GM21515 (cell line): Measurements from ENCODE around the gene DRC7.
A peak's percentile ranks its signal among the peaks of the same experiment; 100 is the strongest.

Experiments used
- ATAC-seq: cut with Tn5 transposase; IDR thresholded peaks from one replicate; pipeline ENCODE4 v1.9.1; 2021; ENCODE audit not compliant: unreplicated experiment

DRC7 gene

DNA sequence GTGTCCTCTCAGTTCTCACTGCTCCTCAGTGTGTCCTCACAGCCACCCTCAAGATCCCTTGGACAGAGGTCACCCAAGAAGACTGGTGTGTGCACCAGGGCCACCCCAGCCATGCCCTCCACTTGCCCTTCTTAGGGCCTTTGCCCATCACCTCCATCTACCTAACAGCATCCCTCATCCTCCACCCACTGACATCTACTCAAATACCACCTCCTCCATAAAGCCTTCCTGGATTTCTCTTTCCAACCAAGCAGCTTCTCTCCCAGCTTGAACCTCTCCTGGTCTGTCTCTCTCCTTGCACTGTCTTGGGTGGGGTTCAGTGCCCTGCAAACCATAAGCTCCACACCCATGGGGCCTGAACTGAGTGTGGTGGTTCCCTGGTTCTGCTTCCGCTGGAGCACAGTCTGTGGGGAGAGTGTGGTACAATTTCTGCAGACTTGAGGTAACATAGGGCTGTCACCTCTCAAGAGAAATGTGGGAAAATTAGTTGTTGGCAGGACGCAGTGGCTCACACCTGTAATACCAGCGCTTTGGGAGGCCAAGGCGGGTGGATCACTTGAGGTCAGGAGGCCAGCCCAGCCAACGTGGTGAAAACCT is 55.3 kb downstream of the DRC7 start:
- ATAC-seq = no peak

DNA sequence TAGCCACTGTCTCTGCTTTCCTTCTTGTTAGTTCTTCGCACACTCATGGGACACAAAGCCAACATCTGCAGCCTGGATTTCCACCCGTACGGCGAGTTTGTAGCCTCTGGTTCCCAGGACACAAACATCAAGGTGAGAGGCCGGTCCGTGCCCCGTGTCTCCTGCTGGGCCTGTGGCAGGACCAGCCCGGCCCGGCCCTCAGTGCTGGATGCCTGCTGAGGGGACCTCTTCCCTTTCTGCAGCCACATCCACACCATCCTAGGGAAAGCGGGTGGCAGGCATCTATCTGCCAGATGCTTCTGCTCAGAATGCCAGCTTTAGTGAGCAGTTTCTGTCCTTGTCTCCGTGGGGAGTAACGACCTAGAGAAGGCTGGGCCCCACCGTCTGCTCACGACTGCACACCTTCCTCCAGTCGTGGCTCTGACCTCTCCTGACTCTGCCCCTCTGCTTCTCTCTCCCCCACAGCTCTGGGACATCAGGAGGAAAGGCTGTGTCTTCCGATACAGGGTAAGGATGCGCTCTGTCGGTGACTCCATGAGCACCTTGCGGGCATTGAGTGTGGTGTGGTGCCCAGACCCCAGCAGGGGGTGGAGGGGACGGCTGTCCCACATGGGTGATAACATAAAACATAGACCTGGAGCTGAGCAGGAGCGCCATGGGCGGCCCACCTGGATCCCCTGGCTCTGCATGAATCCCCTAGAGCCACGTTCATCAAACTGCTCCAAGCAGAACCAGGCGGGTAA is 56.4 kb downstream of the DRC7 start:
- no peak for ATAC-seq

DNA sequence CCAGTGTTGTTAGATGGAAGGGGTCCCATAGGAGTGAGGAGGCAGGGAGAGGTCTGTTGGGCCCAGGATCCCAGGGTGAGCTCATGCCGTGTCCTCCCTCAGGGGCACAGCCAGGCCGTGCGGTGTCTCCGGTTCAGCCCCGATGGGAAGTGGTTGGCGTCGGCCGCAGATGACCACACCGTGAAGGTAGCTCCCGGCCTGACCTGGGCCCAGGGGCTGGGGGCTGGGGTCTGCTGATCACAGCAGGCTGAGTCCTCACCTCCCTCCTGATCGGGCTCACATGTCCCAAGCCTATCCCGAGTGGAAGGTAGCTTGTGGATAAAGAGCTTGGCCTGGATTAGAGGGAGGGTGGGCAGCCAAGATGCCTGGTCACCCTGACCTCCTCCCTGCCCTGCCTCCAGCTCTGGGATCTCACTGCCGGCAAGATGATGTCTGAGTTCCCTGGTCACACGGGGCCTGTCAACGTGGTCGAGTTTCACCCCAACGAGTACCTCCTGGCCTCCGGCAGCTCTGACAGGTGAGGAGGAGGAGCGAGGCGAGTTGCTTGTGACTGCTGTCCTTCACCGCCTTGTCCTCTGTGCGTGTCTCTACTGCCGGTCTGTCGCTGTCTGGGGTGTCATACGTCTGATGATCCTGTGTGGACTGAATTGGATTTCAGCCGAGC is 57.1 kb downstream of the DRC7 start:
- no peak for ATAC-seq

DNA sequence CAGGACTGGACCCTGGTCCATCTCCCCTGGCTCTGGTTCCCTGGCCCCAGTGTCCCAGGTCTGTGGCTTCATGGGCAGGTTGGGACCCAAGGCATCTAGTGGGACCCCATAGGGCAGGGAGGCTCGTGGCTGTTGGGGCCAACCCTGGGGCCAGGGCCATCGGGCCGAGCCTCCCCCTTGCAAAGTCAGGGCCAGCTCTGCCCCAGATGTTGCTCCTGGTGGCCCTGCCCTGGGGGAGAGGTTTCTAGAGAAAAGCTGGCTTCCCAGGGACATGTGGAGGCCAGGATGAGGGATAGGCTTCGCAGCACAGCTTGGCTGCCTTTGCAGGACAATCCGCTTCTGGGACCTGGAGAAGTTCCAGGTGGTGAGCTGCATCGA is 57.6 kb downstream of the DRC7 start:
- ATAC-seq = no peak

DNA sequence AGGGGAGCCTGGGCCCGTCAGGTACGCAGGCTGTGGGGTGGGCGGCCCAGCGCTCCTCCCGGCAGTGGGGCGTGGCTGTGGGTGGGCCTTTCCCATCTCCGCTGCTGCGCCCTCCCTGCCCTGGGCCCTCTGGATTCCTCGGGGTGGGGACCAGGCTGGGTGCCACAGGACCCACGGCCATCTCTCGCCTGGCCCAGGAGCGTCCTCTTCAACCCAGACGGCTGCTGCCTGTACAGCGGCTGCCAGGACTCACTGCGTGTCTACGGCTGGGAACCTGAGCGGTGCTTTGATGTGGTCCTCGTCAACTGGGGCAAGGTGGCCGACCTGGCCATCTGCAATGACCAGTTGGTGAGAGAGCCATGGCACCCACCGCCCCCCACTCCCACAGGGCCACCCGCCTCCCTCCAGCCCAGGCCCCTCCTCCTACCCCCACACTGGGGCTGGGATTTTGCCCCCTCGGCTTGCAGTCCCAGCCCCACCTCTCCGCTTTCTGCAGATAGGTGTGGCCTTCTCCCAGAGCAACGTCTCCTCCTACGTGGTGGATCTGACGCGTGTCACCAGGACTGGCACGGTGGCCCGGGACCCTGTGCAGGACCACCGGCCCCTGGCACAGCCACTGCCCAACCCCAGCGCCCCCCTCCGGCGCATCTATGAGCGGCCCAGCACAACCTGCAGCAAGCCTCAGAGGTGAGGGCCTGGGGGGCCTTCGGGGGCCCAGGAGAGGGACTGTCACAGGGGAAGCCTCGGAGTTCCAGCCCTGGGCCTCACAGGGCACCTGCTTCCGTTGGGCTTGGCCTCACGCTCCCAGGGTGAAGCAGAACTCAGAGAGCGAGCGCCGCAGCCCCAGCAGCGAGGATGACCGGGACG is 58.2 kb downstream of the DRC7 start:
- ATAC-seq = no peak

DNA sequence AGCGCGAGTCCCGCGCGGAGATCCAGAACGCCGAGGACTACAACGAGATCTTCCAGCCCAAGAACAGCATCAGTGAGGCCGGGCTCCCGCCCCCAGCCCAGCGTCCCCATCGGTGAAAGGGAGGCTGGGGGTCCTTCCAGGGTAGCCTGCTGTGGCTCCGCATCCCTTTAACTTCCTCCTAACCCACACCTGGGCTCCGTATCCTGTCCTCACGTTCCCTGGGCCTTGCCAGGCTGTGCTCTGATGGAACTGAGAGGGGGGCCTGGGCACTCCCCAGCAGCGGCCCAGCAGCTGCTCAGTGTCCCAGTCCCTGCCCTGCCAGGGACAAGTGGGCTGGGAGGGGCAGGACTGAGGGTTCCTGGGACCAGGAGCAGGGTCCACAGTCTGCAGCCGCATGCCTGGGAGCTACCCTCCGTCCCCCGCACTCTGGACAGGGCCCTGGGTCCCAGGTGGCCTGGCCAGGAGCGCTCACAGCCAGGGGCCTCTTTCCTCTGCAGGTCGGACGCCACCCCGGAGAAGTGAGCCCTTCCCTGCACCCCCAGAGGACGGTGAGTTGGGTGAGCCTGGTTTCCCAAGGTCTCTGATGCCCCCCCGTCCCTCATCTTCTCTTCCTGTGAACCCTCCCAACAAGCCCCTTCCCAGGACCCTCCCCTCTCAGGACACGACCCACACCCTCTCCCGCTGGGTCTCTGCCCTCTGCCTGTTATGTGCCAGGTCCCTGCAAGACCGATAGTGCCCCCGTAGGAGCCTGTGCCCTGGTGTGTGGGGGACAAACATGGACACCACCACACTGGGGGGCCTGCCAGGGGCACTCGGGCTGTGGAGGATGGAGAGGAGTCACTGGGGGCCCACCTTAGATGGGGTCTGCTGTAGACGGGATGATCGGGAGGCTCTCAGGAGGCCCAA is 59.1 kb downstream of the DRC7 start:
- ATAC-seq = no peak

DNA sequence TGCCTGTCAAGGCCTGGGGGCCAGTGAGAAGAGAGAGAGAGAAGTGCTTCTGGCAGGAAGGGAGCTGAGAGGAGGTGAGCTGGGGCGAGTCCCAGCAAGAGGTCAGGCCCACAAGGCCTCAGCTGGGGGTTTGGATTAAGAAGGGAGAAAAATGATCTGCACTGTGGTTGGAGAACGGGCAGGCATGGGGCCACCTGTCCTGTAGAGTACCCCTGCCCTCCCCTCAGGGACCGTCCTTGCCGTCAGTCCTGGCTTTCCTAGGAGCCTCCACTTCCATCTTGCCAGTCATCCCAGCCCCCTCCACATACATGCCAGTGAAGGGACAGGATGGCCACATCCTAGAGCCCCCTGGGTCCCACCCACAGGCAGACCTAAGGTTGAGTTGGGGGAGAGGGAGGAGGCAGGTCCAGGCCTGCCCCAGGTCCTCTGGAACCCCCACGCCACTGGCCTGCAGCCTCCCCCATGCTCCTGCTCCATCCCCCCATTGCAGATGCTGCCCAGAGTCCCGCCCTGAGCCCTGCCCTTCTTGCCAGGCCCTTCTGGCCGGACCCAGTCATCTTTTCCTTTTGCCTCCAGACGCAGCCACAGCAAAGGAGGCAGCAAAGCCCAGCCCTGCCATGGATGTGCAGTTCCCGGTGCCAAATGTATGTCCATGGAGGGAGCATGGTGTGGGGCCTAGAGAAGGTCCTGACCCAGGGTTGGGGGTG is 59.9 kb downstream of the DRC7 start:
- no peak for ATAC-seq

DNA sequence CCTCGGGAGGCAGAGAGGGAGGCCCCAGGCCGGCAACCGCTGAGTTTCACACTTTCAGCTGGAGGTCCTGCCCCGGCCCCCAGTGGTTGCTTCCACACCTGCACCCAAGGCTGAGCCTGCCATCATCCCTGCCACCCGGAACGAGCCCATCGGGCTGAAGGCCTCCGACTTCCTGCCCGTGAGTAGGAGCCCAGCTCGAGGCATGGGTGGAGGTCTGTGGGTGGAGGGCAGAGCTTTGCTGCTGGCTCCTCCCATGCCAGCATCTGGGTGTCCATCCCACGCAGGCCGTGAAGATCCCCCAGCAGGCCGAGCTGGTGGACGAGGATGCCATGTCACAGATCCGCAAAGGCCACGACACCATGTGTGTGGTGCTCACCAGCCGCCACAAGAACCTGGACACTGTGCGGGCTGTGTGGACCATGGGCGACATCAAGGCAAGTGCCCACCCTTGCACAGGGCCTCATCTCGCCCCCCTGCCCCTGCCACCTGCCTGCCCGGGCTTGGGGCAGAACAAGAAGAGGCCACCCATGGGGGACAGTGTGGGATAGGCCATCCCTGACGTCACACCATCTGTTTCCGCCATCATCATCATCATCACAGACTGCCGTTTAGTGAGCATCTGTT is 60.6 kb downstream of the DRC7 start:
- no peak for ATAC-seq

DNA sequence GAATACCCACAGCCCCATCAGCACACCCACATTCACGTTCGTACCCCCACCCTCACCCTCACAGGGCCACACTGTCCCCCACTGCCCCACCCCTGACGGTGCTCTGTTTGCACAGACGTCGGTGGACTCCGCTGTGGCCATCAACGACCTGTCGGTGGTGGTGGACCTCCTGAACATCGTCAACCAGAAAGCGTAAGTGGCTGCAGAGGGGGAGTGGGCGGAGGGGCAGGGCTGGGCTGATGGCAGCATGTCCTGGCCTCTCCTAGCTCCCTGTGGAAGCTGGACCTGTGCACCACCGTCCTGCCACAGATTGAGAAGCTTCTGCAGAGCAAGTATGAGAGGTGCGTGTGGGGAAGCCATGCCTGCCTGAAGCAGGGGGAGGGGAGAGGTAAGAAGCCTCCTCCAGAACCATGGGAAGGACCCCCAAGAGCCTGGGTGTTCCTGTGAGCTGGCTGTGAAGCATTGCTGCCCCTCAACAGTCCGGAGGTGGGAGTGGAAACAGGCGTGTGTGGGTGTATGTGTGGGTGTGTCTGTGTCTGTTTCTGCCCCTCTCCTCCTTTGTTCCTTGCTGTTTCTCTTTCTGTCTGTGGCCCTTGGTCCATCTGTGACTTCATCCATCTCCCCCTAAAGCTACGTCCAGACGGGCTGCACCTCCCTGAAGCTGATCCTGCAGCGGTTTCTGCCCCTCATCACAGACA is 61.3 kb downstream of the DRC7 start:
- no peak for ATAC-seq

DNA sequence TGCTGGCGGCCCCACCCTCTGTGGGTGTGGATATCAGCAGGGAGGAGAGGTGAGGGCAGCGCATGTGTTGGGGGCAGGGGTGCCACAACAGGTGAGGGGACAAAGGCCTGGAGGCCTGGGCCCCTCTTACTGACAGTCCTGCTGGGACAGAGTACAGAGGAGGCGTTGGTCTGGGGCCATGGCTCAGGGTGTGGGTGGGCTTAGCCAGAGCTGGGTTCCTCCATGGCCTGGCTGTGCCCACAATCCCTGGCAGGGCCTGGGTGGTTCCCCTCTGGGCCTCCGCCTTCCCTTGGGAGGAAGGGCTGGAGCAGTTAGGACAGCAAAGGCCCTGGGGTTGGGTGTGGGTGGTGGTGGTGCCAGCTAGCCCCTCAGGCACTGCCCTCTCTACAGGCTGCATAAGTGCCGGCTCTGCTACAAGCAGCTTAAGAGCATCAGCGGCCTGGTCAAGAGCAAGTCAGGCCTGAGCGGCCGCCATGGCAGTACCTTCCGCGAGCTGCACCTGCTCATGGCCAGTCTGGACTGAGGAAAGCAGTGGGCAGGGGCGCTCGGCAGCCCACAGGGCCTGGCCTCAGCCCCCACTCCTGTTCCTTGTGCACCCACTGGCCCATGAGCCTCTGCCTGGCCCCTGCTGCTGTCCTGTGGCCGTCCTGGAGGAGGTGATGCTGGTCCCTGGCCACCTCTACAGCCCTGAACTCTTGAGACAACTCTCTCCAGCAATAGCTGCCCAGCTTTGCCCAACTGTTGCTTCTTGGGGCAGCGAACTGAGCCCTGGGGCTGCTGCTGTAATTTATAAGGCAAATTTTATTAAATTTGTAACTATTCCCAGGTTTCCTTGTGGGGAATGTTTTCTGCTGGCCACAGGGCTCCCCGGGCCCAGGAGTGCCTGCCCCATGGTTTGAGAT is 62.1 kb downstream of the DRC7 start:
- peak; percentile 8 for ATAC-seq

DNA sequence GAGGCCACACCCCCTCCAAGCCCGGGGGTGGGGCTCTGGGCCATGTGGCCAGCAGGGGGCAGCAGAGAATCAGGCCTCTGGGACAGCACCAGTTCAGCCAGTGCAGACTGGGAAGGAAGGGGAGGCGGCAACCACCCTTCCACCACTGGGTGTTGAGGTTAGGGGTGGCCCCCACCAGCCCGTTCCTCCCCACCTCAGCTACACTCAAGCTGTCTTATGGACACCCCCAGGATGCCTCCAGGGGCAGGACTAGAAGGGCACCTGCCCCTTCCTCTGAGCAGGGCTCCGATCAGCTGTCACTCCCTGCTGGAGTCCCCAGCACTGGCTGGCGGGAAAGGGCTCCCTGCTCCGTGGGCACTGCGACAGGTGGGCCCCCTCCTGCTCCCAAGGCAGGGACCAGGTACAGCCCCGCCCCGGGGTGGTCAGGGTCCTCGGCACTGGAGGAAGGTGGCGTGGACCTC is 62.8 kb downstream of the DRC7 start:
- peak; percentile 73 for ATAC-seq

DNA sequence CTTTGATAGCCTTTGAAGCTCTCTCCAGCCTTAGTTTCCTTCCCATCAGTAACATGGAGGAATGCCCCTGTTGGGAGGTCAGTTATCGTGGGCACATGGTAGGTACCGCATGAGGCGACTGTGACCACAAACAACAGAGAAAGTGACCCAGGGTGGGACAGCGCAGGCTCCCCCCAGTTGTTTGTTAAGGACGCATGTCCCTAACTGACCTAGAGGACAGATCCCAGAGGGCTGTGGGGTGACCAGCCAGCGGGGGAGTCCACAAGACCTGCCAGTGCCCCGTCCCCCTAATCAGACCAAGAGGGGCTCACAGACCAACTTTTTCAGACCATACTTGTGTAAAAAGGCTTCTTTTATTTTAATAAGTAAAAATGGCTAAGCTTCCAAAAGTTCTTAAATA is 63.3 kb downstream of the DRC7 start:
- no peak for ATAC-seq

DNA sequence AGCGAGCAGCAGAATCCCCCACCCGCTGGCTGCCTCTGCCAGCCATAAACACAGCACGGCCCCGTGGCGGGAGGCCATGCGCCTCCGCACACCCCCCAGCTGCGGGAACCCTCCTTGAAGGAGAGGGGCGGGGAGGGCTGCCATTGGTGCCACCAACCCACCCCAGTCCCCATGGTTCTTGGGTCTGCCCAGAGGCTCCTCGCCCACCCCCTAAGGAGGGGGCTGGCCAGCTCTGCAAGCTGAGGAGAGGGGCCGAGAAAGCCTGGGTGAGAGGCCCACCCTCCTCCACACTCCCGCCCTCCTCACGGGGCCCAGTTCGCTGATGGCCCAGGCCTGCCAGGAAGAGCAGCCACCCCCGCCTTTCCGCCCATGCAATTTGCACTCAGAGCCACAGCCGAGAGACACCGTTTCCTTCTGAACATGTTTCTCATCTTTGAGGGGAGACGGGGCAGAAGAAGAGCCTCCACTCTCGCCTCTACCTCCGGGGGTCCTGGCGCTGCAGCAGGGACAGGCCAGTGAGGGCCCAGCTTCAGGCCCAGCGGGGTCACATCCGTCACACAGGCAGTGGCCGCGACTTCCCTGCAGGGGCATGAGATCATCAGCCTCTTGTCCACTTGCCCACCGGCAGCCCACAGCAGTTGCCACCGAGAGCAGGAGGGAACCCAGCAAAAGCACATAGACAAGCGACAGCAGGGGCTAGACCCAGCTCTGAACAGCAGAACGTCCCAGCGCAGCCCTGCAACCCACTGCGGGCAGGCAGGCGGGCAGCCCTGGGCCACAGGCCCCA is 63.9 kb downstream of the DRC7 start:
- no peak for ATAC-seq

DNA sequence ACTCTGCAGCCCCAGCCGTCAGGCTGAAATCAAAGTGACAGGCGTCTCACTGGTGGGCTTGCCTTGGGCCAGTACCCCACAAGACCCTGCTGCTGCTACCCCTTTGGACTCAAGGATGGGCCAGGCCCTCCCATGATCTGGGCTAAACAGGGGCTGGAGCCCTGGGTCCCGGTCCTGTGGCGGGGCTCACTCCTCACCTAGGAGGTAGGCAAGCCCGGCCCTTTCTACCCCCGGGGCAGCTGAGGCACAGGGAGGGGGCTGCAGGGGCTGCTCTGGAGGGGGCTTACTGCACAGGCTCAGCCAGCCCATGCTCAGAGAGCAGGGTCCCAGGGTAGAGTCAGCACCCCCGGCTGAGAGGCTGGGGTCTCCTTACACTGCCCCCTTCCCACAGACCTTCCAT is 64.5 kb downstream of the DRC7 start:
- ATAC-seq = no peak

DNA sequence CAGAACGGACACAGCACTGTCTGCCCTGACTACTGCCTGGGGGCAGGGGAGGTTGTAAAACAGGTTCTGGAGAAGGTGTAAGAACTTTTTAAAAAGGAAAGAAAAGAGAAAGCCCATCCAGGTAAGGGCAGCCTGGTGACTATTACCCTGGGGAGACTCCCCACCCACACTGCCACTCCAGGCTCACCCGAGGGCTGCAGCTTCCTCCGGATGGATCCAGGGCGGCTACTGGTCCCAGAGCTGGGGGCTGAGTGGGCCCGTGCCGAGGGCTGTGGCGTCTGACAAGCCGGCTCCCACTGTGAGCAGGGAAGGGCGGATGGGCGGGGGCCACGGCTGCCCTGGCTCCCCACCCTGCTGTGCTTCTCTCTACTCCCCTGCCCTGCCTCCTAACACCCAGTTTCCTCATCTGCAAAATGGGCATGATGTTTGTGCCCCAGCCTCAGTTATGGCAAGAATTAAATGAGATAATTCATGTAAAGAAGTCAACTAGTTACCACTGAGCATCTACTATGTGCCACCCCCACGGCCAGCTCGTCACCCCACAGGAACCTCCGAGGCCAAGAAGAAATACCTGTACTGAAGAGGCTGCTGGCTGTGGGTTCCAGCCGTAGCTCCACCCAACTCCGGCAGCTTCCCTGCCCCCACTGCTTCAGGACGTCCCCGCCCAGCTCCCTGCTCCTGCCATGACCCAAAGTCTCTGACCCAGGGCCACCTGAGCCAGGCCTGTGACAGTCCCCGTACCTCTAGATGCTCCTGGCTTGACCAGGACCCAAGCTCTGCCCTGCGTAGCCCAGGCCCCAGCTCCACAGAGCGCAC is 65.1 kb downstream of the DRC7 start:
- no peak for ATAC-seq
